Measurements from ENCODE around the gene SGMS1.

GRCh38 chr10:50544857-50545429 is 78.8 kb downstream of the SGMS1 start:
- TF ChIP-seq POLR2A (IDR thresholded peaks at IDR 0.05) = no peak
- TF ChIP-seq CTCF (IDR thresholded peaks at IDR 0.05) = no peak
